Measurements from ENCODE around the gene ARHGDIG. TPM values are rescaled to one million over a fixed set of nuclear protein-coding genes. Genes with fewer than 3 reads are reported as not detected.

Gene ARHGDIG
- total RNA-seq, 1 experiment from 2014 or later = 2.4 TPM

DNA sequence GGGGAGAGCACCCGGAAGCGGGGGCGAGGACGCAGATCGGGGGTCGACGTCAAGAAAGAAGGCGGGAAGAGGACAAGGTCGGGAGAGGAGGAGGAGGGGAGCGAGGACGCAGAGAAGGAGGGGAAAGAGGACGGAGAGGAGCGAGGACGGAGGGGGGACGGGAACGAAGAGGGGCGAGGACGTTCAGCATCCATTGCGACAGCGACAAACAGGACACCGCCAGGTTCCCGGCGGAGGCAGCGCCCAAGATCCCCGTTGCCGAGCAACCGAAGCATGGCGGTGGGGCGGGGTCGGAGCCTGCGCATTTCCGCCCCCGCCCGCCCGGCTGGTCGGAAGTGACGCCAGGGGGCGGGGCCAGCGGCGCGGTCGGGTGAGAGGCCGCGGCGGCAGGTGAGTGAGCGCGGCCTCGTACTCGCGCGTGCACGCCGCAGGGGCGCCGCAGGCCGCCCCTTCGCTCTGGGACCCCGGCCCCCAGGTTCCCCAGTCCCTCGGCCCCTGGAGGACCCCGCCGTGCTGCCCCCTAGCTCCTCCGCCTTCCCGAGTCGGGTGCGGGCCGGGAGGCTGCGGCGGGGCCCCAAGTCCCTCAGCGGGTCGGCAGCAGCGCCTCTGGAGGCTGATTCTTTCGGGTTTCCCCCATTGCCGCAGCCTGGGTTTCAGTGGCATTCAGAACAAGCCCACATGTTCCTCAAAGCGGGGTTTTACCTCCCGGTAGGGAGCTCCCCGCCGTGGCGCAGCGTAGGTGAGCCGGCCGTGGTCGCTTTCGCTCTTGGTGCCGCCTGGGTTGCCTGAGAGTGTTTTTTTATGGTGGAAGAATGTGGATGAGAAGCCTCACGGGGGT is 45.7 kb upstream of the ARHGDIG start, which contains the start of gene FAM234A:
Gene FAM234A, plus strand, starts transcription at position 354 of the 838 bp plus-strand sequence. CDS start 19,593 bp downstream, outside the sequence.
- in situ Hi-C loops (cut with HindIII; ENCODE audit: low pct_unique_long_range_greater_than_20kb, low sequenced_read_pairs) = no loop called here

DNA sequence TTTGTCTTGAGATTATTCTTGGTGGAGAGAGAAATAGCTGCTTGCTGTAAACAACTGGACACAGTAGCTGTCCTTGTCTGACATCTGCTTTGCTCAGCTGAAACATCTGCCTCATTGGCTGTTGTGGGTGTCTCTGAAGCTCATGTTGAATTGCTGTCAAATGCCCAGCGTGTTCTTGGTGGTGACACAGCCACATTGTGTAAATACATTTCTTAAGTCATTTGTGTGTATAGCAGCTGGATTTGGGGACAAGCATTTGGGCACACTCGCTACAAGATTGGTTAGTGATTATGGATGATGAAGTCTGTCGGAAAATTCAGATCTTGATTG is 40.5 kb upstream of the ARHGDIG start:
- in situ Hi-C loops (cut with HindIII; ENCODE audit: low pct_unique_long_range_greater_than_20kb, low sequenced_read_pairs) = no loop called here

More for the DNA sequence above, 45.7 kb upstream of the ARHGDIG start, which contains the start of gene FAM234A:
- no TSS peak for BruUV-seq (replicated peaks)
- ChIA-PET CTCF (interaction anchor here (0.6 to 0.7 kb wide), 3 partner anchors 10 to 103 kb away, joined by 5 to 8 read pairs (median 6); no protein-coding TSS in a partner anchor), POLR2A (interaction anchor here (0.6 to 0.9 kb wide), 4 partner anchors 9 to 128 kb away, joined by 3 to 10 read pairs (median 6); no protein-coding TSS in a partner anchor)
- Histone ChIP-seq H3K9me3 (ENCODE audit: control insufficient read depth, insufficient read depth, low read depth, low read length) (no peaks in the 10 kb centered on the region), H3K36me3 (ENCODE audit: control insufficient read depth, insufficient read depth, low read length) (no peaks in the 10 kb centered on the region), H3K27me3 (ENCODE audit: control insufficient read depth, insufficient read depth, low read length) (no peaks in the 10 kb centered on the region), H3K27ac (ENCODE audit: low read length) (peak within 1 kb of the TSS; percentile 91), H3K4me3 (ENCODE audit: low read depth in 2 of 2, low read length in 2 of 2) (peak within 1 kb of the TSS; percentile 92 to 98), H3K4me1 (ENCODE audit: control insufficient read depth, insufficient read depth, low read length) (no peaks in the 10 kb centered on the region)
- intact Hi-C loops (cut with micrococcal nuclease; ENCODE audit: unreplicated experiment) = no loop called here
- TF ChIP-seq SIN3A (IDR thresholded peaks at IDR 0.05; ENCODE audit: borderline replicate concordance, insufficient read depth, low read depth, low read length) (peak; percentile 96; the same call in 1 of the 2 replicates), POLR2AphosphoS5 (IDR thresholded peaks at IDR 0.05; ENCODE audit: low read depth, low read length) (peak; percentile 83), TCF7L2 (IDR thresholded peaks at IDR 0.05; ENCODE audit: low read depth, low read length) (no peak)
- TF ChIP-seq, protein P1, sequence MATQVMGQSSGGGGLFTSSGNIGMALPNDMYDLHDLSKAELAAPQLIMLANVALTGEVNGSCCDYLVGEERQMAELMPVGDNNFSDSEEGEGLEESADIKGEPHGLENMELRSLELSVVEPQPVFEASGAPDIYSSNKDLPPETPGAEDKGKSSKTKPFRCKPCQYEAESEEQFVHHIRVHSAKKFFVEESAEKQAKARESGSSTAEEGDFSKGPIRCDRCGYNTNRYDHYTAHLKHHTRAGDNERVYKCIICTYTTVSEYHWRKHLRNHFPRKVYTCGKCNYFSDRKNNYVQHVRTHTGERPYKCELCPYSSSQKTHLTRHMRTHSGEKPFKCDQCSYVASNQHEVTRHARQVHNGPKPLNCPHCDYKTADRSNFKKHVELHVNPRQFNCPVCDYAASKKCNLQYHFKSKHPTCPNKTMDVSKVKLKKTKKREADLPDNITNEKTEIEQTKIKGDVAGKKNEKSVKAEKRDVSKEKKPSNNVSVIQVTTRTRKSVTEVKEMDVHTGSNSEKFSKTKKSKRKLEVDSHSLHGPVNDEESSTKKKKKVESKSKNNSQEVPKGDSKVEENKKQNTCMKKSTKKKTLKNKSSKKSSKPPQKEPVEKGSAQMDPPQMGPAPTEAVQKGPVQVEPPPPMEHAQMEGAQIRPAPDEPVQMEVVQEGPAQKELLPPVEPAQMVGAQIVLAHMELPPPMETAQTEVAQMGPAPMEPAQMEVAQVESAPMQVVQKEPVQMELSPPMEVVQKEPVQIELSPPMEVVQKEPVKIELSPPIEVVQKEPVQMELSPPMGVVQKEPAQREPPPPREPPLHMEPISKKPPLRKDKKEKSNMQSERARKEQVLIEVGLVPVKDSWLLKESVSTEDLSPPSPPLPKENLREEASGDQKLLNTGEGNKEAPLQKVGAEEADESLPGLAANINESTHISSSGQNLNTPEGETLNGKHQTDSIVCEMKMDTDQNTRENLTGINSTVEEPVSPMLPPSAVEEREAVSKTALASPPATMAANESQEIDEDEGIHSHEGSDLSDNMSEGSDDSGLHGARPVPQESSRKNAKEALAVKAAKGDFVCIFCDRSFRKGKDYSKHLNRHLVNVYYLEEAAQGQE (IDR thresholded peaks at IDR 0.05; ENCODE audit: insufficient read depth in 1 of 2, low read depth in 2 of 2, low read length in 1 of 2) = no peak
- TF ChIP-seq, protein P2, sequence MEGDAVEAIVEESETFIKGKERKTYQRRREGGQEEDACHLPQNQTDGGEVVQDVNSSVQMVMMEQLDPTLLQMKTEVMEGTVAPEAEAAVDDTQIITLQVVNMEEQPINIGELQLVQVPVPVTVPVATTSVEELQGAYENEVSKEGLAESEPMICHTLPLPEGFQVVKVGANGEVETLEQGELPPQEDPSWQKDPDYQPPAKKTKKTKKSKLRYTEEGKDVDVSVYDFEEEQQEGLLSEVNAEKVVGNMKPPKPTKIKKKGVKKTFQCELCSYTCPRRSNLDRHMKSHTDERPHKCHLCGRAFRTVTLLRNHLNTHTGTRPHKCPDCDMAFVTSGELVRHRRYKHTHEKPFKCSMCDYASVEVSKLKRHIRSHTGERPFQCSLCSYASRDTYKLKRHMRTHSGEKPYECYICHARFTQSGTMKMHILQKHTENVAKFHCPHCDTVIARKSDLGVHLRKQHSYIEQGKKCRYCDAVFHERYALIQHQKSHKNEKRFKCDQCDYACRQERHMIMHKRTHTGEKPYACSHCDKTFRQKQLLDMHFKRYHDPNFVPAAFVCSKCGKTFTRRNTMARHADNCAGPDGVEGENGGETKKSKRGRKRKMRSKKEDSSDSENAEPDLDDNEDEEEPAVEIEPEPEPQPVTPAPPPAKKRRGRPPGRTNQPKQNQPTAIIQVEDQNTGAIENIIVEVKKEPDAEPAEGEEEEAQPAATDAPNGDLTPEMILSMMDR (IDR thresholded peaks at IDR 0.05) = no peak; the same call in 1 of the 2 replicates
- ATAC-seq (peak; percentile 94), DNase-seq (ENCODE audit: low read depth, low spot score) (peak; percentile 50)

More for the DNA sequence above, 40.5 kb upstream of the ARHGDIG start:
- ChIA-PET CTCF (interaction anchor here (0.7 kb wide), 1 partner anchor 122 kb away, joined by 4 read pairs; no protein-coding TSS in a partner anchor), POLR2A (interaction anchor here (0.5 to 0.9 kb wide), 4 partner anchors 11 to 1037 kb away, joined by 4 to 9 read pairs (median 6); partner anchors contain the start of gene LUC7L)
- Histone ChIP-seq H3K36me3 (ENCODE audit: control insufficient read depth, insufficient read depth, low read length) (no peaks in the 10 kb centered on the region), H3K4me1 (ENCODE audit: control insufficient read depth, insufficient read depth, low read length) (peaks cover 2% of the 10 kb centered on the region; the same call in 1 of the 2 replicates), H3K27me3 (ENCODE audit: control insufficient read depth, insufficient read depth, low read length) (no peaks in the 10 kb centered on the region), H3K4me3 (ENCODE audit: low read depth in 2 of 2, low read length in 2 of 2) (no peak overlapping the region), H3K9me3 (ENCODE audit: control insufficient read depth, insufficient read depth, low read depth, low read length) (no peaks in the 10 kb centered on the region), H3K27ac (ENCODE audit: low read length) (no peak overlapping the region)
- no peak for ATAC-seq
- DNase-seq (ENCODE audit: low read depth, low spot score) = no peak
- no TSS peak for BruUV-seq (replicated peaks)
- intact Hi-C loops (cut with micrococcal nuclease; ENCODE audit: unreplicated experiment) = no loop called here
- TF ChIP-seq POLR2AphosphoS5 (IDR thresholded peaks at IDR 0.05; ENCODE audit: low read depth, low read length) = no peak
- TF ChIP-seq, protein P2 (IDR thresholded peaks at IDR 0.05) = no peak
- TF ChIP-seq SIN3A (IDR thresholded peaks at IDR 0.05; ENCODE audit: borderline replicate concordance, insufficient read depth, low read depth, low read length) = no peak
- TF ChIP-seq, protein P1 (IDR thresholded peaks at IDR 0.05; ENCODE audit: insufficient read depth in 1 of 2, low read depth in 2 of 2, low read length in 1 of 2) = no peak
- no peak for TF ChIP-seq TCF7L2 (IDR thresholded peaks at IDR 0.05; ENCODE audit: low read depth, low read length)

Measured in Panc1 (cell line).